DOHH2 (cell line): ENCODE results near the gene NHERF1.

Experiments
- EZH2phosphoT487 ChIP-seq: fragments of 200-600 bp; sonication (generic); IDR thresholded peaks from 2 replicates; pipeline ENCODE4 v1.6.1; 2017; ENCODE audit warnings: borderline replicate concordance, mild to moderate bottlenecking, antibody characterized with exemption, low read length, moderate library complexity, mixed read lengths
- TF ChIP-seq, protein P1 (sequence below): fragments of 200-600 bp; sonication (generic); IDR thresholded peaks from one replicate; pipeline ENCODE4 v1.5.1; 2014; ENCODE audit warnings: antibody characterized with exemption, mild to moderate bottlenecking, low read depth, low read length; ENCODE audit not compliant: poor library complexity, severe bottlenecking

- TF ChIP-seq, protein P1, sequence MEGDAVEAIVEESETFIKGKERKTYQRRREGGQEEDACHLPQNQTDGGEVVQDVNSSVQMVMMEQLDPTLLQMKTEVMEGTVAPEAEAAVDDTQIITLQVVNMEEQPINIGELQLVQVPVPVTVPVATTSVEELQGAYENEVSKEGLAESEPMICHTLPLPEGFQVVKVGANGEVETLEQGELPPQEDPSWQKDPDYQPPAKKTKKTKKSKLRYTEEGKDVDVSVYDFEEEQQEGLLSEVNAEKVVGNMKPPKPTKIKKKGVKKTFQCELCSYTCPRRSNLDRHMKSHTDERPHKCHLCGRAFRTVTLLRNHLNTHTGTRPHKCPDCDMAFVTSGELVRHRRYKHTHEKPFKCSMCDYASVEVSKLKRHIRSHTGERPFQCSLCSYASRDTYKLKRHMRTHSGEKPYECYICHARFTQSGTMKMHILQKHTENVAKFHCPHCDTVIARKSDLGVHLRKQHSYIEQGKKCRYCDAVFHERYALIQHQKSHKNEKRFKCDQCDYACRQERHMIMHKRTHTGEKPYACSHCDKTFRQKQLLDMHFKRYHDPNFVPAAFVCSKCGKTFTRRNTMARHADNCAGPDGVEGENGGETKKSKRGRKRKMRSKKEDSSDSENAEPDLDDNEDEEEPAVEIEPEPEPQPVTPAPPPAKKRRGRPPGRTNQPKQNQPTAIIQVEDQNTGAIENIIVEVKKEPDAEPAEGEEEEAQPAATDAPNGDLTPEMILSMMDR = no peak
- no peak for TF ChIP-seq EZH2phosphoT487
These were observed 56.3 kb downstream of the NHERF1 start for GRCh38 chr17:74804683-74805082.
